Measurements from ENCODE around the gene TPRX1. TPM values are rescaled to one million over a fixed set of nuclear protein-coding genes. Genes with fewer than 3 reads are reported as not detected.
"Not testable (repeated sequence)": the region's sequence is repeated elsewhere in the genome, so short reads cannot be mapped to it uniquely, and the experiment has no call there.

TPRX1 gene
- total RNA-seq, 1 donor from 2014 or later = not detected

DNA sequence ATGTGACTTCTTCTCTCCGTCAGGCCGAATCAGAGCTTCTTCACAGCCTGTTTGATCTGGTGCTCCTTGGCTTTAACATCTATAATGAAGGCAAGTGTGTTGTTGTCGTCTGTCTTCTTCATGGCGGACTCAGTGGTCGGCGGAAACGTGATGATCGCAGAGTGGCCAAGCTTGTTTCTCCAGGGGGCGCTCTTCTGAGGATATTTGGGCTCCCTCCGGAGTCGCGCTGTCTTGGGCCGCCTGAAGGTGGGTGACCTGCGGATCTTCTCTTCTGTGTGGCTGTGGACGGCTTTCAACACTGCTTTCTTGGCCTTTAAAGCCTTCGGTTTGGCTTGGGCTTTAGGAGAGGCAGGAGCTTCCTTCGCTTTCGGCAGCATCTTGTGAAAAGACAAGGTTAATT lies 9.8 kb downstream of the TPRX1 start:
- H3K27me3 Mint-ChIP-seq (ENCODE audit: unreplicated experiment) = peaks cover 3% of the 10 kb centered on the region
- H3K4me3 Mint-ChIP-seq (ENCODE audit: unreplicated experiment) = no peak overlapping the region
- no peak overlapping the region for H3K27ac Mint-ChIP-seq (ENCODE audit: unreplicated experiment)
- DNase-seq (ENCODE audit: low spot score) = no peak
- no peaks in the 10 kb centered on the region for H3K36me3 Mint-ChIP-seq (ENCODE audit: low read depth, unreplicated experiment)
- no peaks in the 10 kb centered on the region for H3K9me3 Mint-ChIP-seq (ENCODE audit: unreplicated experiment)
- TF ChIP-seq, protein P1, sequence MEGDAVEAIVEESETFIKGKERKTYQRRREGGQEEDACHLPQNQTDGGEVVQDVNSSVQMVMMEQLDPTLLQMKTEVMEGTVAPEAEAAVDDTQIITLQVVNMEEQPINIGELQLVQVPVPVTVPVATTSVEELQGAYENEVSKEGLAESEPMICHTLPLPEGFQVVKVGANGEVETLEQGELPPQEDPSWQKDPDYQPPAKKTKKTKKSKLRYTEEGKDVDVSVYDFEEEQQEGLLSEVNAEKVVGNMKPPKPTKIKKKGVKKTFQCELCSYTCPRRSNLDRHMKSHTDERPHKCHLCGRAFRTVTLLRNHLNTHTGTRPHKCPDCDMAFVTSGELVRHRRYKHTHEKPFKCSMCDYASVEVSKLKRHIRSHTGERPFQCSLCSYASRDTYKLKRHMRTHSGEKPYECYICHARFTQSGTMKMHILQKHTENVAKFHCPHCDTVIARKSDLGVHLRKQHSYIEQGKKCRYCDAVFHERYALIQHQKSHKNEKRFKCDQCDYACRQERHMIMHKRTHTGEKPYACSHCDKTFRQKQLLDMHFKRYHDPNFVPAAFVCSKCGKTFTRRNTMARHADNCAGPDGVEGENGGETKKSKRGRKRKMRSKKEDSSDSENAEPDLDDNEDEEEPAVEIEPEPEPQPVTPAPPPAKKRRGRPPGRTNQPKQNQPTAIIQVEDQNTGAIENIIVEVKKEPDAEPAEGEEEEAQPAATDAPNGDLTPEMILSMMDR (IDR thresholded peaks at IDR 0.05; ENCODE audit: unreplicated experiment) = peak; percentile 16
- no peaks in the 10 kb centered on the region for H3K4me1 Mint-ChIP-seq (ENCODE audit: unreplicated experiment)

DNA sequence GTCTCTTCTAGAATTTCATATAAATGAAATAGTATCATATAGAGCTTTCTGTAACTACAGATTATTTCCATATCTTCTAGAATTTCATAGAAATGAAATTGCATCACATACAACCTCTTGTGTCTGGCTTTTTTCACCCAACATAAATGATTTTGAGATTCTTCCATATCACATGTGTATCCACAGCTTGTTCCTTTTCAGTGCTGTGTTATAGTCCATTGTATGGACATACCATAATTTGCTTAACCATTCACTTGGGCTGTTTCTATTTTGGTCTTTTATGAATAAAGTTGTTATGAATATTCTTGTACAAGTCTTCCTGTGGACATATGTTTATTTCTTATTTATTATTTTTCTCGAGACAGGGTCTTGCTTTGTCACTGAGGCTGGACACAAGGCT lies 11.7 kb downstream of the TPRX1 start:
- peaks cover 4% of the 10 kb centered on the region for H3K36me3 Mint-ChIP-seq (ENCODE audit: low read depth, unreplicated experiment)
- H3K4me3 Mint-ChIP-seq (ENCODE audit: unreplicated experiment) = no peak overlapping the region
- TF ChIP-seq, protein P1 (IDR thresholded peaks at IDR 0.05; ENCODE audit: unreplicated experiment) = no peak

DNA sequence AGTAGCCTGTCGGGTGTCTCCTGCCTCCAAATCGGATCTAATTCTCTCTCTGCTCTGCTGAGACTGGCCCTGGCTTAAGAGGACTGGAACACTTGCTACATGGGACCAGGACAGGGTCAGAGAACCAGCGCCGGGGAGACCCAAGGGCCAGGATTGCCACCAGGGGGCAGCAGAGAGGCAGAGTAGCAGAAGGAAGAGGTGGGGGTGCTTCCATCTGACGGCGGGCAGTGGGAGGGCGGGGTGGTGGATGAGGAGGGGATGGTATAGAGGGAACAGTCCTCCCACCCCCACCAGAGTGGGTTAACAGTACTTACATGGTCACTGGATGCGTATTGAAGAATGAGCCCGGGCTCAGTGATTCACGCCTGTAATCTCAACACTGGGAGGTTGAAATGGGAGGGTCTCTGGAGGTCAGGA lies 13.9 kb downstream of the TPRX1 start:
- peak; percentile 97 for DNase-seq (ENCODE audit: low spot score)
- Mint-ChIP-seq H3K4me3 (ENCODE audit: unreplicated experiment) (no peak overlapping the region), H3K9me3 (ENCODE audit: unreplicated experiment) (no peaks in the 10 kb centered on the region), H3K36me3 (ENCODE audit: low read depth, unreplicated experiment) (peaks cover 6% of the 10 kb centered on the region), H3K4me1 (ENCODE audit: unreplicated experiment) (no peaks in the 10 kb centered on the region), H3K27me3 (ENCODE audit: unreplicated experiment) (peaks cover 6% of the 10 kb centered on the region), H3K27ac (ENCODE audit: unreplicated experiment) (no peak overlapping the region)
- TF ChIP-seq, protein P1 (IDR thresholded peaks at IDR 0.05; ENCODE audit: unreplicated experiment) = peak; percentile 85

More for the DNA sequence above, 11.7 kb downstream of the TPRX1 start:
- DNase-seq (ENCODE audit: low spot score) = no peak
- H3K27me3 Mint-ChIP-seq (ENCODE audit: unreplicated experiment) = peaks cover 4% of the 10 kb centered on the region
- H3K4me1 Mint-ChIP-seq (ENCODE audit: unreplicated experiment) = no peaks in the 10 kb centered on the region
- no peaks in the 10 kb centered on the region for H3K9me3 Mint-ChIP-seq (ENCODE audit: unreplicated experiment)
- H3K27ac Mint-ChIP-seq (ENCODE audit: unreplicated experiment) = no peak overlapping the region

DNA sequence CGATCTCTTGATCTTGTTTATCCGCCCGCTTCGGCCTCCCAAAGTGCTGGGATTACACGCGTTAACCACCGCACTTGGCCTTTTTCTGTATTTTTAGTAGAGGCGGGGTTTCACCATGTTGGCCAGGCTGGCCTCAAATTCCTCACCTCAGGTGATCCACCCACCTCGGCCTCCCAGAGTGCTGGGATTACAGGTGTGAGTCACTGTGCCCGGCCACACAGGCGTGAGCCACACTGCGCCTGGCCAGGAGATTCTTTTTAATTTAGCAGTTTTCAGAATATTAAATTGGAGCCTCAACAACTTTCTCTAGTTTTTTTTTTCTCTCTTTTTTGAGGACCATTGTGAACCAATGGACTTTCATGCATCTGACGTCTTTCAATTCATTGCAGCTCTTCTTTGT lies 14.5 kb downstream of the TPRX1 start:
- not testable (repeated sequence) for H3K27ac Mint-ChIP-seq (ENCODE audit: unreplicated experiment); H3K4me3 Mint-ChIP-seq (ENCODE audit: unreplicated experiment); H3K36me3 Mint-ChIP-seq (ENCODE audit: low read depth, unreplicated experiment); H3K27me3 Mint-ChIP-seq (ENCODE audit: unreplicated experiment); DNase-seq (ENCODE audit: low spot score); H3K4me1 Mint-ChIP-seq (ENCODE audit: unreplicated experiment); H3K9me3 Mint-ChIP-seq (ENCODE audit: unreplicated experiment)

DNA sequence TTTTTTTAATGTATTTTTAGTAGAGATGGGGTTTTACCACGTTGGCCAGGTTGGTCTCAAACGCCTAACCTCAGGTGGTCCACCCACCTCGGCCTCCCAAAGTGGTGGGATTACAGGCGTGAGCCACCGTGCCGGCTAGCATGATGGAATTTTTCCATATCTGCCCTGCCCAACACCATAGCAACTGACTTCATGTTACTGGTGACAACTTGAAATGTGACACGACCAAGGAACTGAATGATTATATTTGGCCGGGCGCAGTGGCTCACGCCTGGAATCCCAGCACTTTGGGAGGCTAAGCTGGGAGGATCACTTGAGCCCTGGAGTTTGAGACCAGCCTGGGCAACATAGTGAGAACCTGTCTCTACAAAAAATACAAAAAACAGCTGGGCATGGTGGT lies 17.0 kb downstream of the TPRX1 start:
- H3K4me1 Mint-ChIP-seq (ENCODE audit: unreplicated experiment); H3K4me3 Mint-ChIP-seq (ENCODE audit: unreplicated experiment); H3K9me3 Mint-ChIP-seq (ENCODE audit: unreplicated experiment); H3K27me3 Mint-ChIP-seq (ENCODE audit: unreplicated experiment); H3K27ac Mint-ChIP-seq (ENCODE audit: unreplicated experiment); DNase-seq (ENCODE audit: low spot score): not testable (repeated sequence)
- H3K36me3 Mint-ChIP-seq (ENCODE audit: low read depth, unreplicated experiment) = peaks cover 24% of the 10 kb centered on the region

DNA sequence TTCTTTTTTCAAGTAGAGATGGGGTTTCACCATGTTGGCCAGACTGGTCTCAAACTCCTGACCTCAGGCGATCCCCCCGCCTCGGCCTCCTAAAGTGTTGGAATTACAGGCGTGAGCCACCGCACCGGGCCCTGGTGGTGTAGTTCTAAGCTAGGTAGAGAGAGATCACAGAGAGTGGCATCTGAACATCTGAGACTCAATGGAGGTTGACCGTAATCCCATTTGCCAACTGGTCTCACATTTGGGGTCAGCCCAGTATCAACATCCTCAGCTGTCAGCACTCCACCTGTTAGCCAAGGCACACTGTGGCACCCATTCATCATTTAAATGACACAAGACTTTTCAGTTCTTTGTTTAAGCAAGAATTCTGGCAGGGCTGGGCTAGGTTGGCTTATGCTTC lies 17.8 kb downstream of the TPRX1 start:
- H3K36me3 Mint-ChIP-seq (ENCODE audit: low read depth, unreplicated experiment) = peaks cover 31% of the 10 kb centered on the region
- peaks cover 7% of the 10 kb centered on the region for H3K27me3 Mint-ChIP-seq (ENCODE audit: unreplicated experiment)
- TF ChIP-seq, protein P1 (IDR thresholded peaks at IDR 0.05; ENCODE audit: unreplicated experiment) = no peak
- no peak overlapping the region for H3K4me3 Mint-ChIP-seq (ENCODE audit: unreplicated experiment)
- DNase-seq (ENCODE audit: low spot score) = no peak
- H3K27ac Mint-ChIP-seq (ENCODE audit: unreplicated experiment) = no peak overlapping the region
- no peaks in the 10 kb centered on the region for H3K9me3 Mint-ChIP-seq (ENCODE audit: unreplicated experiment)
- peaks cover 8% of the 10 kb centered on the region for H3K4me1 Mint-ChIP-seq (ENCODE audit: unreplicated experiment)
